Mucosa of descending colon (tissue), 3 donors: ENCODE data around the gene TAF4. TPM values are rescaled to one million over a fixed set of nuclear protein-coding genes. Genes with fewer than 3 reads are reported as not detected.

ENCODE experiments used
- ATAC-seq: fragments of 200-7000 bp; cut with Tn5 transposase; one replicate; pipeline ENCODE4 v1.9.1; 2020; ENCODE audit warnings: mild to moderate bottlenecking, moderate library complexity
- DNase-seq, 3 donors: peaks; one replicate each; pipeline ENCODE4 v3.0.0-alpha.2; 2020
- H3K36me3 ChIP-seq: fragments of 200-600 bp; one replicate; pipeline ENCODE4 v1.8.0; 2021; ENCODE audit warnings: low read depth, mild to moderate bottlenecking
- H3K4me1 ChIP-seq: fragments of 200-600 bp; one replicate; pipeline ENCODE4 v1.8.0; 2021; ENCODE audit warnings: low read depth, mild to moderate bottlenecking
- H3K4me3 ChIP-seq: fragments of 200-600 bp; one replicate; pipeline ENCODE4 v1.8.0; 2021; ENCODE audit warnings: mild to moderate bottlenecking
- H3K9me3 ChIP-seq: fragments of 200-600 bp; one replicate; pipeline ENCODE4 v1.8.0; 2021; ENCODE audit warnings: mild to moderate bottlenecking
- intact Hi-C, 2 donors: fragments of 100-400 bp; cut with DNase I in 1 of 2; cut with micrococcal nuclease in 1 of 2; formaldehyde crosslinking; loops; one replicate each; pipeline versions ENCODE4 v1.11.0 to v1.11.1; 2022; cut with DNase I, micrococcal nuclease
- total RNA-seq, 3 donors: library from RNA; stranded (reverse); fragmentation: NEBNext Ultra II Directional in 2 of 3; extraction: Animal tissue kit (Norgen Biotek cat#: 25700) in 2 of 3; gene quantifications; one replicate each; pipeline versions ENCODE4 v1.2.1 to v1.2.4, GENCODE V29; 2021 to 2023
- TF ChIP-seq, protein P1 (sequence below): fragments of 200-600 bp; IDR thresholded peaks from one replicate; pipeline ENCODE4 v1.8.0; 2022; ENCODE audit warnings: antibody characterized with exemption, mild to moderate bottlenecking
- donor health status: DM: no; HTN: no; CAD: no; lungs with moderate emphysema.
- donor health status: DM: no; HTN: no; CAD: no.
- donor health status: DM: no; HTN: yes; CAD: no.

Gene TAF4
- total RNA-seq, 3 donors from 2014 or later = 23.8 to 28.3 (median 27.5) TPM

GRCh38 chr20:61964675-61965605, 100.7 kb downstream of the TAF4 start:
- no peak for DNase-seq
- intact Hi-C loops = no loop called here
- ATAC-seq = peak; percentile 20

DNA sequence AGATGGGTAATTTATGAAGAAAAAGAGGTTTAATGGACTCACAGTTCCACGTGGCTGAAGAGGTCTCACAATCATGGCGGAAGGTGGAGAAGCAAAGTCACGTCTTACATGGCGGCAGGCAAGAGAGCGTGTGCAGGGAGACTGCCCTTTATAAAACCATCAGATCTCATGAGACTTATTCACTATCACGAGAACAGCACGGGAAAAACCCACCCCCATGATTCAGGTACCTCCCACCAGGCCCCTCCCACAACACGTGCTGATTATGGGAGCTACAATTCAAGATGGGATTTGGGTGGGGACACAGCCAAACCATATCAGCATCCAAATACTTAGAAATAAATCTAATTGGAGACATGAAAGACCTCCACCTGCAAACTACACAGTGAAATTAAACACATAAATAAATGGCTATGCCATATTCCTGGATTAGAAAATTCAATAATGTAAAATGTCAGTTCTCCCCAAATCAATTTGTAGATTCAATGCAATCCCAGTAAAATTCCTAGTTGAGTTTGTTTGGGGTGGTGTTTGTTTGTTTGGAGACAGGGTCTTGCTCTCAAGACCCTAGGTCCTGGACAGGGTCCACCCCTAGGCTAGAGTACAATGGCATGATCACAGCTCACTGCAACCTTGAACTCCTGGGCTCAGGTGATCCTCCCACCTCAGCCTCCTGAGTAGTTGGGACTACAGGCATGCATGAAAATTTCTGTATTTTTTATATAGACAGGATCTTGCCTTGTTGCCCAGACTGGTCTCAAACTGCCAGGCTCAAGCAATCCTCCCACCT, 101.6 kb downstream of the TAF4 start:
- TF ChIP-seq, protein P1, sequence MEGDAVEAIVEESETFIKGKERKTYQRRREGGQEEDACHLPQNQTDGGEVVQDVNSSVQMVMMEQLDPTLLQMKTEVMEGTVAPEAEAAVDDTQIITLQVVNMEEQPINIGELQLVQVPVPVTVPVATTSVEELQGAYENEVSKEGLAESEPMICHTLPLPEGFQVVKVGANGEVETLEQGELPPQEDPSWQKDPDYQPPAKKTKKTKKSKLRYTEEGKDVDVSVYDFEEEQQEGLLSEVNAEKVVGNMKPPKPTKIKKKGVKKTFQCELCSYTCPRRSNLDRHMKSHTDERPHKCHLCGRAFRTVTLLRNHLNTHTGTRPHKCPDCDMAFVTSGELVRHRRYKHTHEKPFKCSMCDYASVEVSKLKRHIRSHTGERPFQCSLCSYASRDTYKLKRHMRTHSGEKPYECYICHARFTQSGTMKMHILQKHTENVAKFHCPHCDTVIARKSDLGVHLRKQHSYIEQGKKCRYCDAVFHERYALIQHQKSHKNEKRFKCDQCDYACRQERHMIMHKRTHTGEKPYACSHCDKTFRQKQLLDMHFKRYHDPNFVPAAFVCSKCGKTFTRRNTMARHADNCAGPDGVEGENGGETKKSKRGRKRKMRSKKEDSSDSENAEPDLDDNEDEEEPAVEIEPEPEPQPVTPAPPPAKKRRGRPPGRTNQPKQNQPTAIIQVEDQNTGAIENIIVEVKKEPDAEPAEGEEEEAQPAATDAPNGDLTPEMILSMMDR = no peak
- Histone ChIP-seq H3K4me3 (no peak overlapping the region), H3K9me3 (no peaks in the 10 kb centered on the region), H3K4me1 (no peaks in the 10 kb centered on the region), H3K36me3 (no peaks in the 10 kb centered on the region)
- ATAC-seq (no peak), DNase-seq (no peak)
- intact Hi-C loops = no loop called here

More at GRCh38 chr20:61964675-61965605, 100.7 kb downstream of the TAF4 start:
- TF ChIP-seq, protein P1 = no peak
- Histone ChIP-seq H3K36me3 (no peaks in the 10 kb centered on the region), H3K9me3 (no peaks in the 10 kb centered on the region), H3K4me1 (no peaks in the 10 kb centered on the region), H3K4me3 (no peak overlapping the region)

DNA sequence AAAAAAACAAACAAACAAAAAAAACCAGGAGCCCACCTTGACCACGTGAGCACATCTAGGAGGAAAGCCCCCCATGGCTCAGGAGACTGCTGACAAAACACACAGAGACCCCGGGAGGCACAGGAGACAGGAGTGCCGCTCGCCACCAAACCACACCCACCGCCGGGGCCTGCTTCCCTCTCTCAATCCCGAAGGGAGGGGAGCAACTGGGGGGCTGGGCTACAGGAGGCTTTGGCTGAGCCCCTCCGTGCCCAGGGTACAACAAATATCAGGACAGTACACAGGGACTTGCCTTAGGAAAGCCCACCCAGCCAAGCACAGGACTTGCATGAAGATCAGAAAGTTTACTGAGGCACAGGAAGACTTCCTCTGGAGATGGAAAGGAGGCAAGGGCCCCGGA, 102.5 kb downstream of the TAF4 start:
- Histone ChIP-seq H3K4me3 (no peak overlapping the region), H3K4me1 (no peaks in the 10 kb centered on the region), H3K9me3 (no peaks in the 10 kb centered on the region), H3K36me3 (no peaks in the 10 kb centered on the region)
- ATAC-seq = no peak
- TF ChIP-seq, protein P1 = no peak
- DNase-seq = no peak
- intact Hi-C loops = no loop called here

- DNase-seq = no peak
- intact Hi-C loops = no loop called here
Observed at GRCh38 chr20:61960836-61961235, 104.8 kb downstream of the TAF4 start.

More at GRCh38 chr20:61960836-61961235, 104.8 kb downstream of the TAF4 start:
- Histone ChIP-seq H3K4me3 (no peak overlapping the region), H3K9me3 (no peaks in the 10 kb centered on the region), H3K4me1 (no peaks in the 10 kb centered on the region), H3K36me3 (no peaks in the 10 kb centered on the region)
- TF ChIP-seq, protein P1 = no peak
- ATAC-seq = no peak
